ENCODE results near the gene DEDD. TPM values are rescaled to one million over a fixed set of nuclear protein-coding genes. Genes with fewer than 3 reads are reported as not detected.
A peak's percentile ranks its signal among the peaks of the same experiment; 100 is the strongest.

DEDD gene
- total and polyA plus RNA-seq, 12 donors: 19.7 to 33.0 (median 26.3) TPM

DNA sequence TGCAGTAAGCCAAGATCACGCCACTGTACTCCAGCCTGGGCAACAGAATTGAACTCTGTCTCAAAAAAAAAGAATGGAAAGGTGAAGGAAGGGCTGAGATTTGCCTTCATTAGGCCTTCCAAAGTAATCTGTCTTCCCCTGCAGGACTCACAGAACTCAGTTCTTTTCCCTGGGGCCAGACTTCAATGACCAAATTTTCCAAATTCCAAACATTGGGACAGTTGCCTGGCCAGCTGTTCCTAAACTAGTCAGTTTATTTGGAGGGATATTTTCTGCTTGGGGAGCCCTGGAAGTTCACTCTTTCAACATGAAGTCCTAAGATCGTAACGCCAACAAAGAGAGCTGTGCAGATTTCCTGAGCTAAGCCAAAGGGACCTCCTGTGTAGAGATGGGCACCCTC is 5.4 kb upstream of the DEDD start:
- Histone ChIP-seq H3K27me3 (no peaks in the 10 kb centered on the region), H3K9me3 (no peaks in the 10 kb centered on the region), H3K4me3 (no peak overlapping the region), H3K4me1 (peaks cover 4 to 50% (median 19%) of the 10 kb centered on the region in 9 donors), H3K36me3 (peaks cover 0 to 12% (median 0%) of the 10 kb centered on the region in 9 donors), H3K27ac (peak overlapping the region in 3 of 10 donors; percentile 12 to 65 (median 36))
- TF ChIP-seq, protein P1, sequence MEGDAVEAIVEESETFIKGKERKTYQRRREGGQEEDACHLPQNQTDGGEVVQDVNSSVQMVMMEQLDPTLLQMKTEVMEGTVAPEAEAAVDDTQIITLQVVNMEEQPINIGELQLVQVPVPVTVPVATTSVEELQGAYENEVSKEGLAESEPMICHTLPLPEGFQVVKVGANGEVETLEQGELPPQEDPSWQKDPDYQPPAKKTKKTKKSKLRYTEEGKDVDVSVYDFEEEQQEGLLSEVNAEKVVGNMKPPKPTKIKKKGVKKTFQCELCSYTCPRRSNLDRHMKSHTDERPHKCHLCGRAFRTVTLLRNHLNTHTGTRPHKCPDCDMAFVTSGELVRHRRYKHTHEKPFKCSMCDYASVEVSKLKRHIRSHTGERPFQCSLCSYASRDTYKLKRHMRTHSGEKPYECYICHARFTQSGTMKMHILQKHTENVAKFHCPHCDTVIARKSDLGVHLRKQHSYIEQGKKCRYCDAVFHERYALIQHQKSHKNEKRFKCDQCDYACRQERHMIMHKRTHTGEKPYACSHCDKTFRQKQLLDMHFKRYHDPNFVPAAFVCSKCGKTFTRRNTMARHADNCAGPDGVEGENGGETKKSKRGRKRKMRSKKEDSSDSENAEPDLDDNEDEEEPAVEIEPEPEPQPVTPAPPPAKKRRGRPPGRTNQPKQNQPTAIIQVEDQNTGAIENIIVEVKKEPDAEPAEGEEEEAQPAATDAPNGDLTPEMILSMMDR (IDR thresholded peaks at IDR 0.05): no peak
- intact Hi-C loops (cut with DNase I): loop anchor here in 6 of 10 donors (5.0 to 10.0 kb wide), 3 partner anchors 141 to 146 kb away; no protein-coding TSS in a partner anchor
- 67 to 69% methylated on average over 3 of the region's 3 CpGs for WGBS, 2 donors
- DNase-seq (no peak), ATAC-seq (no peak)

- DNase-seq (no peak), ATAC-seq (peak in 1 of 8 donors; percentile 15)
- H3K4me1 ChIP-seq: peaks cover 4 to 63% (median 38%) of the 10 kb centered on the region in 9 donors
- H3K27me3 ChIP-seq: no peaks in the 10 kb centered on the region
- 5 to 7% methylated on average over 11 of the region's 11 CpGs for WGBS, 2 donors
- H3K36me3 ChIP-seq: peaks cover 0 to 37% (median 0%) of the 10 kb centered on the region in 9 donors
- peak overlapping the region; percentile 55 to 85 (median 74) for H3K4me3 ChIP-seq
- no peaks in the 10 kb centered on the region for H3K9me3 ChIP-seq
- intact Hi-C loops (cut with DNase I): loop anchor here in 5 of 10 donors (2.0 to 10.0 kb wide), 5 partner anchors 22 to 138 kb away; partner anchors contain the start of genes NDUFS2 (in 1 of the 5) and PPOX (in 1 of the 5)
- TF ChIP-seq, protein P1 (IDR thresholded peaks at IDR 0.05): no peak
- peak overlapping the region; percentile 89 to 99 (median 96) for H3K27ac ChIP-seq
These were observed 813 bp upstream of the DEDD start for GRCh38 chr1:161133220-161133740.

DNA sequence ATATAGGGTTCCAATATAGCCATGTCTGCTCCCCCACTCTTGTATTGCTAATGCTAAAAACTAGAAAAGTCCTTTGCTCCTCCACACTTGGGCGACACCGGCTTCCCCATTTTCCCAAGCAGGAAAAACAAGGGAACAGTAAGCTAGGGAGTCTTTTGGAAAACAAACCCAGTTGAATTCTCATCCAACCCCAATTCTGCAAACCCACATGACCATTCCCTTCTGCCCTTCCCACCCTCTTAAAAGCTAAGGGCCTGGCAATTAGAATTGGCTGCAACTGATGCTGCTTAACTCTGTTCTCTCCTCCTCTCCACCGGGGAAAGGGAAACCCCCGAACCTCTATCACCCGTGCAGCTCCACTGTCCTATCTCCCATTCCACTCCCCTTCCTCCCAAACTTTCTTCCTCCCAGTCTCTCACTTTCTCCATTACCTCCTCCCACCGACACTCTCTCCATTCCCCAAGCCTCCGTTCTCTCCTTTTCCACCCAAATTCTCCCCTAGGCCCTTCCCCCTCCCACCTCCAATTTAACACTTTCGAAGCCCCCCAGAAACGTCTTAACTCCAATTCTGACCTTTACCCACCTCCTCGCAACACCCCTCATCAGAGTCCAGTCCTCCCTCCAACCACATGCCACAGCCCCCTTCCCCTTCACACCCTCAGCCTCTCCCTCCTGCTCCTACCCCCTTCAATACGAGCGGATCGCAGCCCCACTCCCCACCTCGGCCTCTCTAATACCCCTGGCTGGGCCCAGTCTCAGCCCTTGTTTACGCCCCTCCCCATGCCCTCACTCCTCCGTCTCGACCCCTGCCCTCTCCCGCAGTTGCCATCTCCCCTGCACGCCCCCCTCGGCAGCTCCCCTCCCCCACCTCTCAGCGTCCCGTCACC is 701 bp downstream of the DEDD start:
- Histone ChIP-seq H3K4me3 (peak overlapping the region; percentile 55 to 85 (median 74)), H3K9me3 (no peaks in the 10 kb centered on the region), H3K27ac (peak overlapping the region; percentile 89 to 99 (median 96)), H3K36me3 (peaks cover 0 to 52% (median 15%) of the 10 kb centered on the region in 9 donors), H3K4me1 (peaks cover 4 to 68% (median 50%) of the 10 kb centered on the region in 9 donors), H3K27me3 (no peaks in the 10 kb centered on the region)
- ATAC-seq: peak in 4 of 8 donors; percentile 9 to 17 (median 14)
- intact Hi-C loops (cut with DNase I): loop anchor here in 5 of 10 donors (2.0 to 10.0 kb wide), 5 partner anchors 23 to 137 kb away; partner anchors contain the start of genes NDUFS2 (in 1 of the 5) and PPOX (in 1 of the 5)
- TF ChIP-seq, protein P1 (IDR thresholded peaks at IDR 0.05): no peak
- DNase-seq: no peak
- 3 to 4% methylated on average over 22 of the region's 22 CpGs for WGBS, 2 donors

GRCh38 chr1:161130266-161130665 is 2.2 kb downstream of the DEDD start:
- Histone ChIP-seq H3K27me3 (no peaks in the 10 kb centered on the region), H3K4me3 (peak overlapping the region in 3 of 10 donors; percentile 56 to 85 (median 64)), H3K9me3 (no peaks in the 10 kb centered on the region), H3K27ac (peak overlapping the region in 6 of 10 donors; percentile 12 to 99 (median 91)), H3K36me3 (peaks cover 0 to 62% (median 21%) of the 10 kb centered on the region in 9 donors), H3K4me1 (peaks cover 4 to 67% (median 51%) of the 10 kb centered on the region in 9 donors)
- DNase-seq (no peak), ATAC-seq (no peak)
- intact Hi-C loops (cut with DNase I): loop anchor here in 3 of 10 donors (5.0 to 10.0 kb wide), 2 partner anchors 37 to 135 kb away; partner anchors contain the start of gene PPOX (in 1 of the 3)
- 32 to 40% methylated on average over 1 of the region's 1 CpG for WGBS, 2 donors
- TF ChIP-seq, protein P1 (IDR thresholded peaks at IDR 0.05): no peak

Measured in heart right ventricle (tissue), 16 donors.